Neural progenitor cell (in vitro differentiated cells): ENCODE results near the gene MYO1E. TPM values are rescaled to one million over a fixed set of nuclear protein-coding genes. Genes with fewer than 3 reads are reported as not detected.

Source experiments
- DNase-seq: peaks from one replicate; pipeline ENCODE4 v3.0.0-alpha.2; 2016; ENCODE audit warnings: low spot score
- H2AFZ ChIP-seq: fragments of 200-600 bp; sonication (generic); replicated peaks from 2 replicates; pipeline ENCODE4 v1.6.1; 2016; ENCODE audit warnings: antibody characterized with exemption
- H3F3A ChIP-seq: fragments of 200-600 bp; sonication (generic); 2 replicates; pipeline ENCODE4 v1.6.1; 2016; ENCODE audit warnings: antibody characterized with exemption, low read depth
- H3K27ac ChIP-seq: fragments of 200-600 bp; sonication (generic); 2 replicates; pipeline ENCODE4 v1.5.1; 2016; ENCODE audit warnings: mild to moderate bottlenecking
- H3K27me3 ChIP-seq: fragments of 200-600 bp; sonication (generic); 2 replicates; pipeline ENCODE4 v1.6.1; 2016; ENCODE audit warnings: mild to moderate bottlenecking, moderate library complexity
- H3K36me3 ChIP-seq: fragments of 200-600 bp; sonication (generic); 2 replicates; pipeline ENCODE4 v1.5.1; 2016
- H3K4me1 ChIP-seq: fragments of 200-600 bp; sonication (generic); 2 replicates; pipeline ENCODE4 v1.6.1; 2016; ENCODE audit warnings: mixed run types
- H3K4me2 ChIP-seq: fragments of 200-600 bp; sonication (generic); 2 replicates; pipeline ENCODE4 v1.6.1; 2016
- H3K4me3 ChIP-seq: fragments of 200-600 bp; sonication (generic); 2 replicates; pipeline ENCODE4 v1.5.1; 2016
- H3K79me2 ChIP-seq: fragments of 200-600 bp; sonication (generic); 2 replicates; pipeline ENCODE4 v1.6.1; 2016; ENCODE audit warnings: low read depth
- H3K9ac ChIP-seq: fragments of 200-600 bp; sonication (generic); 2 replicates; pipeline ENCODE4 v1.6.1; 2016
- H3K9me3 ChIP-seq: fragments of 200-600 bp; sonication (generic); 2 replicates; pipeline ENCODE4 v1.5.1; 2016; ENCODE audit warnings: low read depth
- H4K20me1 ChIP-seq: fragments of 200-600 bp; sonication (generic); 2 replicates; pipeline ENCODE4 v1.6.1; 2016; ENCODE audit warnings: low read depth
- H3K27ac Mint-ChIP-seq: 3 replicates; pipeline ENCODE4 v1.8.0; 2021; ENCODE audit warnings: mixed read lengths
- H3K27me3 Mint-ChIP-seq: 2 replicates; pipeline ENCODE4 v1.8.0; 2022; ENCODE audit warnings: low read depth, mild to moderate bottlenecking, inconsistent platforms, moderate library complexity, mixed read lengths; ENCODE audit not compliant: insufficient read depth
- H3K36me3 Mint-ChIP-seq: 3 replicates; pipeline ENCODE4 v1.8.0; 2021; ENCODE audit warnings: mixed read lengths
- H3K4me1 Mint-ChIP-seq: 3 replicates; pipeline ENCODE4 v1.8.0; 2021; ENCODE audit warnings: mixed read lengths
- H3K4me3 Mint-ChIP-seq: 3 replicates; pipeline ENCODE4 v1.8.0; 2021; ENCODE audit warnings: mild to moderate bottlenecking, moderate library complexity, mixed read lengths
- H3K9me3 Mint-ChIP-seq: 3 replicates; pipeline ENCODE4 v1.8.0; 2020; ENCODE audit warnings: mixed read lengths
- EZH2 ChIP-seq: fragments of 200-600 bp; sonication (generic); IDR thresholded peaks from 2 replicates; pipeline ENCODE4 v1.6.1; 2017; ENCODE audit warnings: antibody characterized with exemption, mild to moderate bottlenecking, moderate library complexity
- EZH2phosphoT487 ChIP-seq: fragments of 200-600 bp; sonication (generic); IDR thresholded peaks from 2 replicates; pipeline ENCODE4 v1.6.1; 2017; ENCODE audit warnings: antibody characterized with exemption
- total RNA-seq: library from RNA; depleted of rRNA; stranded (reverse); fragments of >200 nt; gene quantifications from 2 replicates; pipeline ENCODE4 v1.2.3, GENCODE V29; 2015; ENCODE audit warnings: low replicate concordance
- TF ChIP-seq, protein P1 (sequence below): fragments of 200-600 bp; sonication (generic); IDR thresholded peaks from 2 replicates; pipeline ENCODE4 v1.5.1; 2017; ENCODE audit warnings: antibody characterized with exemption, mild to moderate bottlenecking

Gene MYO1E
- total RNA-seq, 1 donor from 2014 or later: 49.7 TPM

DNA sequence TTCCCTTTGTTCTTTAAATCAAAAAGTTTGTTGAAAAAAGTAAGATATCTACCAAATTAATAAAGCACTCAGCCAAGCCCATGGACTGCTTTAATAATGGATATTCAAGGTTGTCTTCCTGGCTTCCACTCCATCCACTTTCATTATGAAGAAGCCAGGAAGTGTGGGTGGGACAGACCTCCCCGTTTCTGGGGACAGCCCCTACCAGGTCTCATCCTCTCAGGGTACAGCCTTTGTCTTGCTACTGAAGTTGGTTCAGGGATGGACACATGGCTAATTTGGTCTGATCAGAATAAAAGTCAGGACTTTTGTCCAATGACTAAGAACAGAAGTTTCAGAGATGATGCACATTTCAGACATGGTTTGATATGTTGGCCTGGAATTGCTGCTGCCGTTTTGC lies 235.1 kb downstream of the MYO1E start:
- Histone ChIP-seq H4K20me1 (peaks cover 6% of the 10 kb centered on the region), H3K36me3 (peaks cover under 1% of the 10 kb centered on the region), H3K4me3 (no peak overlapping the region), H3K9me3 (no peaks in the 10 kb centered on the region), H3K9ac (no peak overlapping the region), H3K79me2 (peaks cover 16% of the 10 kb centered on the region), H3K27me3 (no peaks in the 10 kb centered on the region), H3K27ac (no peak overlapping the region), H3F3A (no peaks in the 10 kb centered on the region), H3K4me1 (no peaks in the 10 kb centered on the region), H2AFZ (no peak overlapping the region), H3K4me2 (no peak overlapping the region)
- H3K9me3 Mint-ChIP-seq: no peaks in the 10 kb centered on the region
- no peak overlapping the region for H3K4me3 Mint-ChIP-seq
- H3K4me1 Mint-ChIP-seq: no peaks in the 10 kb centered on the region
- peaks cover 4% of the 10 kb centered on the region for H3K27me3 Mint-ChIP-seq
- H3K27ac Mint-ChIP-seq: no peak overlapping the region
- TF ChIP-seq EZH2phosphoT487: no peak
- TF ChIP-seq, protein P1, sequence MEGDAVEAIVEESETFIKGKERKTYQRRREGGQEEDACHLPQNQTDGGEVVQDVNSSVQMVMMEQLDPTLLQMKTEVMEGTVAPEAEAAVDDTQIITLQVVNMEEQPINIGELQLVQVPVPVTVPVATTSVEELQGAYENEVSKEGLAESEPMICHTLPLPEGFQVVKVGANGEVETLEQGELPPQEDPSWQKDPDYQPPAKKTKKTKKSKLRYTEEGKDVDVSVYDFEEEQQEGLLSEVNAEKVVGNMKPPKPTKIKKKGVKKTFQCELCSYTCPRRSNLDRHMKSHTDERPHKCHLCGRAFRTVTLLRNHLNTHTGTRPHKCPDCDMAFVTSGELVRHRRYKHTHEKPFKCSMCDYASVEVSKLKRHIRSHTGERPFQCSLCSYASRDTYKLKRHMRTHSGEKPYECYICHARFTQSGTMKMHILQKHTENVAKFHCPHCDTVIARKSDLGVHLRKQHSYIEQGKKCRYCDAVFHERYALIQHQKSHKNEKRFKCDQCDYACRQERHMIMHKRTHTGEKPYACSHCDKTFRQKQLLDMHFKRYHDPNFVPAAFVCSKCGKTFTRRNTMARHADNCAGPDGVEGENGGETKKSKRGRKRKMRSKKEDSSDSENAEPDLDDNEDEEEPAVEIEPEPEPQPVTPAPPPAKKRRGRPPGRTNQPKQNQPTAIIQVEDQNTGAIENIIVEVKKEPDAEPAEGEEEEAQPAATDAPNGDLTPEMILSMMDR: no peak
- no peak for TF ChIP-seq EZH2
- DNase-seq: no peak
- H3K36me3 Mint-ChIP-seq: peaks cover 42% of the 10 kb centered on the region

DNA sequence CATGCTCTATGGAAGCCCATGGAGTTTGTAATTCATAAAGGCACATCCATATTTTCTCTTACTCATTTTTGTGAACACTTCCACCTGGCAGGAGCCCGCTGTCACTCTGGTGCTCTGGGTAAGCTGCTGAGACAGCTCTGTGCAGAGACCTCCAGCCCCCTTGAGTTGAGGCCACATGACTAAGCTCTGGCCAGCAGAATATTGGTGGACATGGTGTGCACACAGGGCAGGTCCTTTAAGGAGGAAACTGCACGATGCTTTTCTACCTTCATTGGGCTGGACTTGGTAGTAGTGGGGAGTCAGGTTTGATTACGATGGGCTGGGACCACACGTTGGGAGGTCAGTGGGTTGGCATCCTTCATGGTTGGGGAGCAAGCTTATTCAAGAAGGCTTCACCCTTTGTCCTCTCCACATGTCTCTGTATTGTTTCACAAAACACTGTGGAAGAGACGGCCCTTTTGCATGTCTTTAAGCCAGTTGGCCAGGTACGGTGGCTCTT lies 238.7 kb downstream of the MYO1E start:
- Histone ChIP-seq H3K27ac (no peak overlapping the region), H3K4me3 (no peak overlapping the region), H3K27me3 (no peaks in the 10 kb centered on the region), H3K4me1 (no peaks in the 10 kb centered on the region), H3K36me3 (peaks cover 23% of the 10 kb centered on the region), H3F3A (no peaks in the 10 kb centered on the region), H3K9ac (no peak overlapping the region), H3K4me2 (no peak overlapping the region), H4K20me1 (peaks cover 9% of the 10 kb centered on the region), H3K79me2 (peaks cover 51% of the 10 kb centered on the region), H2AFZ (no peak overlapping the region), H3K9me3 (no peaks in the 10 kb centered on the region)
- Mint-ChIP-seq H3K27me3 (peaks cover 4% of the 10 kb centered on the region), H3K27ac (no peak overlapping the region), H3K4me1 (no peaks in the 10 kb centered on the region), H3K4me3 (no peak overlapping the region), H3K36me3 (peaks cover 64% of the 10 kb centered on the region), H3K9me3 (peaks cover 14% of the 10 kb centered on the region)
- DNase-seq: no peak
- TF ChIP-seq, protein P1: no peak
- TF ChIP-seq EZH2 (no peak), EZH2phosphoT487 (no peak)

DNA sequence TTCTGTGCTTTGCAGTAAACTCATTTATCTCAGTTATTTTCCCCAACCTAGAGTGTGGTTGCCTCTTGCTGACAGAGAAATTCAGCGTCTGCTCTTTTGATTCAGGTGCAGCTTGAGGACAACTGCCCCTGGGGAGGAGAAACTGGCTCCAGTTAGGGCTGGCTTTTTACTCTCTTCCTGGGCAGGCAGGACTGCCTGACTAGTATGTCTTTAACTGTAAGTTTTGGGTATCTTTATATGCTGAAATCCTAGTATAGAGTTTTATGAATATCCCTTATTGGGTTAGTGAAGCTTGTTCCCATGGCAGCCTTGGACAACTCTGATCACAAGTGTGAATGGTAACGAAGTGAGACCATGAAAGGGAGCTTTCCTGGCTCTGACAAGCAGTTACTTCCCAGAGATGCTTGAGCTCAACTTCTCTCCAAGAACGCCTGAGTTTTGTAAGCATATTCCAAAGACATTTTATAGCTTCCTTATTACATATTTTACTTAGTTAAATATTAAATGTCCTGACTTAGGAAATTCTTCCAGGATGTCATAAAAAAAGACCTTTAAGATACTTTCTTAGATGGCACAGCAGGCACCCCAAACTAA lies 240.6 kb downstream of the MYO1E start:
- no peak overlapping the region for H3K27ac ChIP-seq
- no peak for DNase-seq
- Mint-ChIP-seq H3K27me3 (no peaks in the 10 kb centered on the region), H3K36me3 (peaks cover 69% of the 10 kb centered on the region), H3K4me3 (no peak overlapping the region), H3K9me3 (peaks cover 28% of the 10 kb centered on the region), H3K4me1 (no peaks in the 10 kb centered on the region), H3K27ac (no peak overlapping the region)
- no peak overlapping the region for H3K4me3 ChIP-seq
- H3K4me1 ChIP-seq: no peaks in the 10 kb centered on the region
- H2AFZ ChIP-seq: no peak overlapping the region
- H3K9me3 ChIP-seq: no peaks in the 10 kb centered on the region
- H3K27me3 ChIP-seq: no peaks in the 10 kb centered on the region
- peaks cover 3% of the 10 kb centered on the region for H4K20me1 ChIP-seq
- H3K79me2 ChIP-seq: peaks cover 70% of the 10 kb centered on the region
- no peaks in the 10 kb centered on the region for H3F3A ChIP-seq
- TF ChIP-seq EZH2phosphoT487 (no peak), EZH2 (no peak)
- TF ChIP-seq, protein P1: no peak
- no peak overlapping the region for H3K9ac ChIP-seq
- H3K4me2 ChIP-seq: no peak overlapping the region
- H3K36me3 ChIP-seq: peaks cover 26% of the 10 kb centered on the region
